Measurements from ENCODE around the gene GABRR3. TPM values are rescaled to one million over a fixed set of nuclear protein-coding genes. Genes with fewer than 3 reads are reported as not detected.

The GABRR3 gene
- total RNA-seq, 4 donors from 2014 or later = not detected

DNA sequence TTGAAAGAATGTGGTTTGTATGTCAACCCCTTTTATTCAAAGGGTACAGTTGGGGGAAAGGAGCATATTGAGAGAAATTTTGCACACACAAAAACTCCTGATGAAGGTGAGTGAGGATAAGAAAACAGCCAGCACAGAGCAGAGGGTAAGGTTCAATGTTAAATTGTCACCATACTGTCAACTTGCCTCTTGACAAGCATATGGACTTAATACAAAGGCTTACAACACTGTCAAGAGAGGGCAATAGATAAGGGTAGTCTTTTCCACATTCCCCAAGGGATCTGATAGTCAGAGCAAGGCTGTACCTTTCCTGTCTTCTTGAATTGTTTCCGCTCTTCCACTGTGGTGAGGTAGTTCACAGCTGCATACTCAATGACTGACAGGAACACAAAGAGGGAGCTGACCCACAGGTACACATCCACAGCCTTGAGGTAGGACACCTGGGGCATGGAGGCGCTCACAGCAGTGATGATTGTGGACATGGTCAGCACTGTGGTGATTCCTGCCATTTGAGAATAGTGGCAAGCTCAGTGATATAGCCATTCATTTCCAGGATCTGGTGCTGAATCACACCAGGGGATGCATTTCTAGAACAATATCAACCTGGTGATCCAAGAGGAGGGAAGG, 42.5 kb downstream of the GABRR3 start:
- intact Hi-C loops (cut with DNase I) = no loop called here
- WGBS, 2 donors = 91 to 100% methylated on average over 2 of the region's 2 CpGs
- Histone ChIP-seq H3K4me1 (no peaks in the 10 kb centered on the region), H3K36me3 (no peaks in the 10 kb centered on the region), H3K4me3 (no peak overlapping the region), H3K9me3 (no peaks in the 10 kb centered on the region), H3K27ac (no peak overlapping the region), H3K27me3 (no peaks in the 10 kb centered on the region)
- no peak for DNase-seq
- TF ChIP-seq CTCF (IDR thresholded peaks at IDR 0.05) = no peak
- no peak for TF ChIP-seq POLR2A (IDR thresholded peaks at IDR 0.05)

DNA sequence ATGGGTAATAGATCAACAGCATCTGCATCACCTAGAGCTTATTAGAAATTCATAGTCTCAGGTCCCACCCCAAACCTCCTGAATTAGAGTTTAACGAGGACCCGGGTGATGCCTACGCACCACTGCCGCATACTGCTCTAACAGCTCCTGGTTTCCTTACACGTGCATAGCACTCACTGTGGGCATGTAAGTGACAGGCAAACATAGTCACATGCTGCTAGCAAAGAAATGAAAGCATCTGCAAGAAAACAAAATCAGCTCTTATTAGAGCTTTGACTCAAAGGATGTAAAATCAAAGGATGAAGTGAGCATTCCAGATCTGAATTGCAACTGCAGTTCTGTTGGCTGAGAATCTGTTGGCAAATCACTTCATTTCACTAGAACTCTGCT, 43.8 kb downstream of the GABRR3 start:
- WGBS, 2 donors = 69 to 74% methylated on average over 5 of the region's 5 CpGs
- TF ChIP-seq CTCF (IDR thresholded peaks at IDR 0.05) (no peak), POLR2A (IDR thresholded peaks at IDR 0.05) (no peak)
- Histone ChIP-seq H3K4me1 (no peaks in the 10 kb centered on the region), H3K27me3 (no peaks in the 10 kb centered on the region), H3K36me3 (no peaks in the 10 kb centered on the region), H3K4me3 (no peak overlapping the region), H3K27ac (no peak overlapping the region), H3K9me3 (no peaks in the 10 kb centered on the region)
- intact Hi-C loops (cut with DNase I) = no loop called here
- DNase-seq = no peak

DNA sequence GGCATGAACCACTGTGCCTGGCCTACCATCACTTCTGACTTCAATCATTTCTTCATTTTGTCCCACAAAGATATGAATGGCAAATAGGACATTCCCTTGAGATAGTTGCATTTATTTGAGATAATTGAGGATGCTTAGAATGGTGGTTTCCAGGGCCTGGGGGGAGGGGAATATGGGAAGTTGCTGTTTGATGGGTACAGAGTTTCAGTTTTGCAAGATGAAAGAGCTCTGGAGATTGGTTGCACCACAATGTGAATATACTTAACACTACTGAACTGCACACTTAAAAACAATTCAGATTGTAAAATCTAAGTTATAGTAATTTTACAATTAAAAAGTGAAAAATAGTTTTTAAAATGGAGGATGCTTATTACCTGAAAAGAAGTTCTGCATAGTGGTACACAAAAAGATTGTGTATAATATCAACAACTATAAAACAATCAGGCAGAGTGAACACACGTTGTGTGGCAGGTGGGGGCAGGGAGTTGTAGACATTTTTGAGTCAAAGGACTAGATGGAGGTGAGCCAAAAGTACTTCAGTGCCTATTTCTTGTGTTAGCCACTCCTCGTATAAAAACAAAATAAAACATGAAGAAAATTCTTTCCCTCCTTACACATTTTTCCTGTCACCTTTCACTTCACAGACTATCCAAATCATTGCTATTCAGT, 44.4 kb downstream of the GABRR3 start:
- no peak overlapping the region for H3K27ac ChIP-seq
- no peak overlapping the region for H3K4me3 ChIP-seq
- H3K36me3 ChIP-seq = no peaks in the 10 kb centered on the region
- no peaks in the 10 kb centered on the region for H3K9me3 ChIP-seq
- intact Hi-C loops (cut with DNase I) = no loop called here
- TF ChIP-seq POLR2A (IDR thresholded peaks at IDR 0.05) = no peak
- no peak for TF ChIP-seq CTCF (IDR thresholded peaks at IDR 0.05)
- 23 to 31% methylated on average over 2 of the region's 2 CpGs for WGBS, 2 donors
- H3K27me3 ChIP-seq = no peaks in the 10 kb centered on the region
- H3K4me1 ChIP-seq = no peaks in the 10 kb centered on the region
- no peak for DNase-seq

DNA sequence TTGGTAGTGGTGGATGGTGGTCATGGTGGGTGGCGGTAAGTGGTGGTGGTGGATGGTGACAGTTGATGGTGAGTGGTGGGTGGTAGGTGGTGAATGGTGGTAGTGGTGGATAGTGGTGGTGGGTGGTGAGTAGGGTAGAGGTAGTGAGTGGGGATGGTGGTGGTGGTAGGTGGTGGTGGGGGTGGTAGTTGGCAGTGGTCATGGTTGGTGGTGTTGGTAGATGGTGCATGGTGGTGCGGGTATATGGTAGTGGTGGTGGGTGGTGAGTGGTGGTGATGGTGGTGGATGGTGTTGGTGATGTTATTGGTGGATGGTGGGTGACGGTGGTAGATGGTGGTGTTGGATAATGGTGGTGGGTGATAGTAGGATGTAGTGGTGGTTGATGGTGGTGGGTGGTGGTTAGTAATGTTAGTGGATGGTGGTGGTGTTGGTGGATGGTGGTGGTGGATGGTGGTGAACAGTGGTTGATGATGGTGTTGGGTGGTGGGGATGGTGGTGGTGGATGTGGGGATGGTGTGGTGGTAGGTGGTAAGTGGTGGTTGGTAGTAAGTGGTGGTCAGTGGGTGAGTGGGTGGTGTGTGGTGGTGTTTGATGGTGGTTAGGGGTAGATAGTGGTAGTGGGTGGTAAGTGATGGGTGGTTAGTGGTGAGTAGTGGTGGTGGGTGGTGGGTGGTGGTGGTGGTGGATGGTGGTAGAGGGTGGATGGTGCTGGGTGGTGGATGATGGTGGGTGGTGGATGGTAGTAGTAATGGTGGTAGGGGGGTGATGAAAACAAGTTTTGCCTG, 46.1 kb downstream of the GABRR3 start:
- Histone ChIP-seq H3K4me3 (no peak overlapping the region), H3K27me3 (no peaks in the 10 kb centered on the region), H3K27ac (no peak overlapping the region), H3K4me1 (peaks cover 0 to 4% (median 0%) of the 10 kb centered on the region in 3 donors), H3K9me3 (no peaks in the 10 kb centered on the region), H3K36me3 (no peaks in the 10 kb centered on the region)
- DNase-seq = no peak
- intact Hi-C loops (cut with DNase I) = no loop called here
- 96 to 97% methylated on average over 3 of the region's 3 CpGs for WGBS, 2 donors
- TF ChIP-seq POLR2A (IDR thresholded peaks at IDR 0.05) (no peak), CTCF (IDR thresholded peaks at IDR 0.05) (no peak)

DNA sequence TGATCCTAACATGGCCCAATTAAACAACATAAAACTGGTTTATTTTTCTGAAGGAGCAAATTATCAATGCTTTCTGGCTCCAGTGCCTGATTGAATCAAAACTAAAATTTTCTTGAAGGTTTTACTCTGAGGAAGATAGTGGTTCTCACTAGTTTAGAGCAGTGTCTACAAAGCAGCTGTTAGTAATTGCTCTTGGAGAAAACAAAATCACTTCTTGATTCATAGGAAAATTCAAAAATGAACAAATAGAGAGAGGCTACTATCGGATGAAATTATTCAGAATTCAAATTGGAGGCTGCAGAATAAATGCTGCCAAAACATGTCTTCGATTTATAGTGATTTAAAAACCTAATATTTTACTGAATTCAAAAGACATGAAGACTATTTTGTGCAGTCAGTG, 47.8 kb downstream of the GABRR3 start:
- intact Hi-C loops (cut with DNase I) = no loop called here
- H3K9me3 ChIP-seq = no peaks in the 10 kb centered on the region
- no peak overlapping the region for H3K4me3 ChIP-seq
- H3K36me3 ChIP-seq = no peaks in the 10 kb centered on the region
- H3K27me3 ChIP-seq = no peaks in the 10 kb centered on the region
- DNase-seq = no peak
- peaks cover 0 to 18% (median 0%) of the 10 kb centered on the region in 3 donors for H3K4me1 ChIP-seq
- no peak overlapping the region for H3K27ac ChIP-seq
- WGBS, 2 donors = 81 to 86% methylated on average over 2 of the region's 2 CpGs
- TF ChIP-seq POLR2A (IDR thresholded peaks at IDR 0.05) (no peak), CTCF (IDR thresholded peaks at IDR 0.05) (no peak)

Measured in esophagus squamous epithelium (tissue), 5 donors.